ENCODE results near the gene PCYT2. TPM values are rescaled to one million over a fixed set of nuclear protein-coding genes. Genes with fewer than 3 reads are reported as not detected.

Gene PCYT2
- total RNA-seq, 2 donors from 2014 or later, result 51.4 to 69.2 TPM

GRCh38 chr17:81869221-81870130 is 41.7 kb downstream of the PCYT2 start:
- WGBS, result 37% methylated on average over 48 of the region's 52 CpGs
- TF ChIP-seq CTCF (IDR thresholded peaks at IDR 0.05), result peak; percentile 71 to 89 (median 74)
- TF ChIP-seq POLR2AphosphoS5 (IDR thresholded peaks at IDR 0.05), result no peak
- Histone ChIP-seq H3K27ac (peak overlapping the region; percentile 90 to 96), H3K4me1 (replicated peaks) (peaks cover 21% of the 10 kb centered on the region), H3K27me3 (replicated peaks; ENCODE audit: insufficient read depth) (no peaks in the 10 kb centered on the region), H3K4me3 (peak overlapping the region; percentile 69 to 95), H3K9me3 (no peaks in the 10 kb centered on the region), H3K36me3 (peaks cover 0 to 10% of the 10 kb centered on the region in 2 donors)
- intact Hi-C loops (cut with DNase I), result no loop called here
- no peak for DNase-seq (ENCODE audit: low spot score)

GRCh38 chr17:81868674-81869220 is 42.5 kb downstream of the PCYT2 start:
- Histone ChIP-seq H3K27ac (peak overlapping the region; percentile 90 to 96), H3K4me3 (peak overlapping the region in 1 of 2 donors; percentile 95), H3K4me1 (replicated peaks) (peaks cover 21% of the 10 kb centered on the region), H3K36me3 (peaks cover 0 to 10% of the 10 kb centered on the region in 2 donors), H3K27me3 (replicated peaks; ENCODE audit: insufficient read depth) (no peaks in the 10 kb centered on the region), H3K9me3 (no peaks in the 10 kb centered on the region)
- TF ChIP-seq CTCF (IDR thresholded peaks at IDR 0.05) (no peak), POLR2AphosphoS5 (IDR thresholded peaks at IDR 0.05) (no peak)
- intact Hi-C loops (cut with DNase I), result no loop called here
- WGBS, result 53% methylated on average over 25 of the region's 30 CpGs
- DNase-seq (ENCODE audit: low spot score), result no peak

- Histone ChIP-seq H3K4me1 (replicated peaks) (peaks cover 21% of the 10 kb centered on the region), H3K27me3 (replicated peaks; ENCODE audit: insufficient read depth) (no peaks in the 10 kb centered on the region), H3K27ac (peak overlapping the region; percentile 90 to 96), H3K9me3 (no peaks in the 10 kb centered on the region), H3K4me3 (no peak overlapping the region), H3K36me3 (peaks cover 0 to 10% of the 10 kb centered on the region in 2 donors)
- no peak for DNase-seq (ENCODE audit: low spot score)
- intact Hi-C loops (cut with DNase I), result no loop called here
- no peak for TF ChIP-seq POLR2A (IDR thresholded peaks at IDR 0.05)
- TF ChIP-seq CTCF (IDR thresholded peaks at IDR 0.05), result no peak
- TF ChIP-seq POLR2AphosphoS5 (IDR thresholded peaks at IDR 0.05), result no peak
- WGBS, result 56% methylated on average over 23 of the region's 28 CpGs
Observed at GRCh38 chr17:81867991-81868673, 43.1 kb downstream of the PCYT2 start.

- 49% methylated on average over 23 of the region's 23 CpGs for WGBS
- peak overlapping the region; percentile 57 to 96 for H3K27ac ChIP-seq
- TF ChIP-seq CTCF (IDR thresholded peaks at IDR 0.05) (no peak), POLR2AphosphoS5 (IDR thresholded peaks at IDR 0.05) (no peak), POLR2A (IDR thresholded peaks at IDR 0.05) (no peak)
- intact Hi-C loops (cut with DNase I), result no loop called here
- peaks cover 0 to 10% of the 10 kb centered on the region in 2 donors for H3K36me3 ChIP-seq
- no peak for DNase-seq (ENCODE audit: low spot score)
- H3K4me3 ChIP-seq, result no peak overlapping the region
- peaks cover 21% of the 10 kb centered on the region for H3K4me1 ChIP-seq (replicated peaks)
- no peaks in the 10 kb centered on the region for H3K9me3 ChIP-seq
- H3K27me3 ChIP-seq (replicated peaks; ENCODE audit: insufficient read depth), result no peaks in the 10 kb centered on the region
Observed at GRCh38 chr17:81867170-81867990, 43.8 kb downstream of the PCYT2 start.

All from prostate gland (tissue), 2 donors.